ENCODE measurements around the gene ICAM4.
A peak's percentile ranks its signal among the peaks of the same experiment; 100 is the strongest.
"Not testable (repeated sequence)": the region's sequence is repeated elsewhere in the genome, so short reads cannot be mapped to it uniquely, and the experiment has no call there.

The ICAM4 gene

GRCh38 chr19:10318807-10319682 is 32.3 kb downstream of the ICAM4 start:
- DNase-seq (ENCODE audit: low spot score), result no peak

GRCh38 chr19:10320602-10321416 is 34.1 kb downstream of the ICAM4 start:
- no peak for DNase-seq (ENCODE audit: low spot score)

GRCh38 chr19:10321417-10321797 is 34.7 kb downstream of the ICAM4 start:
- DNase-seq (ENCODE audit: low spot score), result no peak

GRCh38 chr19:10321874-10322835 is 35.4 kb downstream of the ICAM4 start:
- DNase-seq (ENCODE audit: low spot score), result no peak

GRCh38 chr19:10325732-10326131 is 39.0 kb downstream of the ICAM4 start:
- DNase-seq (ENCODE audit: low spot score), result no peak

- no peak for DNase-seq (ENCODE audit: low spot score)
Observed at GRCh38 chr19:10327793-10328192, 41.0 kb downstream of the ICAM4 start.

GRCh38 chr19:10328558-10329429 is 42.0 kb downstream of the ICAM4 start:
- no peak for DNase-seq (ENCODE audit: low spot score)

GRCh38 chr19:10329555-10329954 is 42.8 kb downstream of the ICAM4 start:
- no peak for DNase-seq (ENCODE audit: low spot score)

- no peak for DNase-seq (ENCODE audit: low spot score)
Observed at GRCh38 chr19:10332158-10332964, 45.6 kb downstream of the ICAM4 start.

GRCh38 chr19:10332965-10333757 is 46.4 kb downstream of the ICAM4 start, which contains the start of gene RAVER1:
Gene RAVER1 (minus strand): TSS chr19:10333529. CDS start chr19:10333507, 22 bp downstream.
- peak; percentile 98 for DNase-seq (ENCODE audit: low spot score)

GRCh38 chr19:10333758-10334587 is 47.2 kb downstream of the ICAM4 start:
- no peak for DNase-seq (ENCODE audit: low spot score)

- peak; percentile 89 for DNase-seq (ENCODE audit: low spot score)
Observed at GRCh38 chr19:10334588-10335351, 48.0 kb downstream of the ICAM4 start.

GRCh38 chr19:10335352-10335985 is 48.7 kb downstream of the ICAM4 start:
- no peak for DNase-seq (ENCODE audit: low spot score)

GRCh38 chr19:10336725-10337124 is 50.0 kb downstream of the ICAM4 start:
- not testable (repeated sequence) for DNase-seq (ENCODE audit: low spot score)

All from HuH-7.5 (cell line).